ENCODE data around the gene B3GLCT.
"Not testable (repeated sequence)": the region's sequence is repeated elsewhere in the genome, so short reads cannot be mapped to it uniquely, and the experiment has no call there.

Gene B3GLCT

DNA sequence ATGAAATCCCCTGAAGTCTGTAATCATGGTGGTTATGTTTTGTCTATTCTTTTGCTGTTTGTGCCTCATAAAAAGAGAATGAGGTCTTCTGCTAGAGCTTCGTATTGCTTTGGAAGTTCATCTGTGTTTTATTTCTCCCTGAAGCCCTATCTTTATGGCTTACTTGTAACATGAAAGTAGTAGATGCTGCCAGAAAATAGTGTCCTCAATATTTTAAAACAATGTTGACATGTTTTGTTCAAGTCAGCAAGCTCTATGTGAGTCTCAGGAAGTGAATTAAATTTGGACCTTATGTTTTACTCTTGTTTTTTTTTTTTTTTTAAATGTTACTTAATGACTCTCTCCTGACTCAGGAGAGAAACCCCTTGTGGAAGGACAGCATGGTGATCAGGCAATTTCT, 130.5 kb downstream of the B3GLCT start:
- TF ChIP-seq, protein P1, sequence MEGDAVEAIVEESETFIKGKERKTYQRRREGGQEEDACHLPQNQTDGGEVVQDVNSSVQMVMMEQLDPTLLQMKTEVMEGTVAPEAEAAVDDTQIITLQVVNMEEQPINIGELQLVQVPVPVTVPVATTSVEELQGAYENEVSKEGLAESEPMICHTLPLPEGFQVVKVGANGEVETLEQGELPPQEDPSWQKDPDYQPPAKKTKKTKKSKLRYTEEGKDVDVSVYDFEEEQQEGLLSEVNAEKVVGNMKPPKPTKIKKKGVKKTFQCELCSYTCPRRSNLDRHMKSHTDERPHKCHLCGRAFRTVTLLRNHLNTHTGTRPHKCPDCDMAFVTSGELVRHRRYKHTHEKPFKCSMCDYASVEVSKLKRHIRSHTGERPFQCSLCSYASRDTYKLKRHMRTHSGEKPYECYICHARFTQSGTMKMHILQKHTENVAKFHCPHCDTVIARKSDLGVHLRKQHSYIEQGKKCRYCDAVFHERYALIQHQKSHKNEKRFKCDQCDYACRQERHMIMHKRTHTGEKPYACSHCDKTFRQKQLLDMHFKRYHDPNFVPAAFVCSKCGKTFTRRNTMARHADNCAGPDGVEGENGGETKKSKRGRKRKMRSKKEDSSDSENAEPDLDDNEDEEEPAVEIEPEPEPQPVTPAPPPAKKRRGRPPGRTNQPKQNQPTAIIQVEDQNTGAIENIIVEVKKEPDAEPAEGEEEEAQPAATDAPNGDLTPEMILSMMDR (IDR thresholded peaks at IDR 0.05; ENCODE audit: low read depth, low read length), result no peak
- H3K4me3 ChIP-seq (replicated peaks in 1 of 2; ENCODE audit: low read depth in 2 of 2, low read length in 2 of 2), result no peak overlapping the region
- peak in 1 of 2 donors; percentile 4 for DNase-seq (ENCODE audit: low read depth in 2 of 2)

DNA sequence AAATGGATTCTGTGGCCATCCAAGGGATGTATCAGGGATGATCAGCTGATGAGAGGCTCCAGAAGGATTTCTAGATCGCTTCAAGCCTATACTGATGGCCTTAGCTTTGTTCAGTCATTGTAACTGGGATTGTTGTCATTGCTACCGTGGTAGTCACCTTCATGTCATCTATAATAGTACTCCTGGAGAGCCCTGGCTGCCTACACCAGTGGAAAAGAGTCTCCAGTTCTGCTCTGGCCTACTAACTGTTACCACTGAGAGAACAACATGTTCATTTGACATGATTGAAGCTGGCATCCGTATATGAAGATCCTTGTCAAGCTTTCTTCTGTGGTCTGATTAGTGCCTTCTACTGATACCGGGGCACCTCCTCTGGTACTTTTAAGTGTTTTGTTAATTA, 131.3 kb downstream of the B3GLCT start:
- no peak overlapping the region for H3K4me3 ChIP-seq (replicated peaks in 1 of 2; ENCODE audit: low read depth in 2 of 2, low read length in 2 of 2)
- TF ChIP-seq, protein P1 (IDR thresholded peaks at IDR 0.05; ENCODE audit: low read depth, low read length), result no peak
- DNase-seq (ENCODE audit: low read depth in 2 of 2), result no peak

DNA sequence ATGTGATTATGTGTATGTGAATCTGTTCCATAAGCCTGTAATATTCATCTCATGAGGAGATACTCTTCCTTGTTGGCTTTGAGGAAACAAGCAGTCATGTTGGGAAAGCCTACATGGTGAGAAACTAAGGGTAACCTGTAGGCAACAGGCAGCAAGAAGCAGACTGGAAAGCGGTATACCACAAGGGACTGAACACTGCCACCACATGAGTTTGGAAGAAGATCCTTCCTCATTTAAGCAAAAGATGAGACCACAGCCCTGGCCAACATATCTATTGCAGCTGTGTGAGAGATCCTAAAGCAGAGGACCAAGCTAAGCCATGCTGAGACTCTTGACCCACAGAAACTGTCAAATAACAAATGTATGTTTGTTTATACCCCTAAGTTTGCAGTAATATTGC, 134.8 kb downstream of the B3GLCT start:
- H3K4me3 ChIP-seq (replicated peaks in 1 of 2; ENCODE audit: low read depth in 2 of 2, low read length in 2 of 2), result no peak overlapping the region
- no peak for DNase-seq (ENCODE audit: low read depth in 2 of 2)
- TF ChIP-seq, protein P1 (IDR thresholded peaks at IDR 0.05; ENCODE audit: low read depth, low read length), result no peak

DNA sequence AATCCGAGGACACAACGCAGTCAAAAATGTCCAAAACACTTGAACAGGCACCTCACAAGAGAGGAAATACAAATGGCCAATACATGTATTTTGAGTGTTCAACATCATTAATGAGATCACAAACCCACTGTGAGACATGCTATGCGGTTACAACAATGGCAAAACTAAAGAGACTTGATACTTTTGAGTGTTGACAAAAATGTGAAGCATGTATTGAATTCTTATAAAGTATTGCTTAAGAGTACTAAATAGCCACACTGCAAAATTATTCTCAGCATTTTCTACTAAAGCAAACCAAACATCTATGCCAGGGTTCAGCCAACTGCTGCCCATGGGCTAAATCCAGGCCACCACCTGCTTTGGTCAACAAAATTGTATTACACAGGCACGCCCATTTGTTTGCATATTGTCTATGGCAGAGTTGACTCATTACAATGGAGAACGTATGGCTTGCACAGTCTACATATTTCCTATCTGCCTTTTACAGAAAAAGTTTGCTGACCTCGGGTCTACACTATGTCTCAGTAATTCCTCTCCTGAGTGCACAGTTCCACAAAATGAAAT, 135.3 kb downstream of the B3GLCT start:
- TF ChIP-seq, protein P1 (IDR thresholded peaks at IDR 0.05; ENCODE audit: low read depth, low read length), result no peak
- H3K4me3 ChIP-seq (replicated peaks in 1 of 2; ENCODE audit: low read depth in 2 of 2, low read length in 2 of 2), result no peak overlapping the region
- no peak for DNase-seq (ENCODE audit: low read depth in 2 of 2)

DNA sequence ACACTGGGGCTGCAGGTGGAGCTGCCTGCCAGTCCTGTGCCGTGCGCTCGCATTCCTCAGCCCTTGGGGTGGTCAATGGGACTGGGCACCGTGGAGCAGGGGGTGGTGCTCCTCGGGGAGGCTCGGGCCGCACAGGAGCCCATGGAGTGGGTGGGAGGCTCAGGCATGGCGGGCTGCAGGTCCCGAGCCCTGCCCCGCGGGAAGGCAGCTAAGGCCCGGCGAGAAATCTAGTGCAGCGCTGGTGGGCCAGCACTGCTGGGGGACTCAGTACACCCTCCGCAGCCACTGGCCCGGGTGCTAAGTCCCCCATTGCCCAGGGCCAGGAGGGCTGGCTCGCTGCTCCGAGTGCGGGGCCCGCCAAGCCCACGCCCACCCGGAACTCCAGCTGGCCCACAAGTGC, 139.8 kb downstream of the B3GLCT start:
- not testable (repeated sequence) for H3K4me3 ChIP-seq (replicated peaks in 1 of 2; ENCODE audit: low read depth in 2 of 2, low read length in 2 of 2); DNase-seq (ENCODE audit: low read depth in 2 of 2)

DNA sequence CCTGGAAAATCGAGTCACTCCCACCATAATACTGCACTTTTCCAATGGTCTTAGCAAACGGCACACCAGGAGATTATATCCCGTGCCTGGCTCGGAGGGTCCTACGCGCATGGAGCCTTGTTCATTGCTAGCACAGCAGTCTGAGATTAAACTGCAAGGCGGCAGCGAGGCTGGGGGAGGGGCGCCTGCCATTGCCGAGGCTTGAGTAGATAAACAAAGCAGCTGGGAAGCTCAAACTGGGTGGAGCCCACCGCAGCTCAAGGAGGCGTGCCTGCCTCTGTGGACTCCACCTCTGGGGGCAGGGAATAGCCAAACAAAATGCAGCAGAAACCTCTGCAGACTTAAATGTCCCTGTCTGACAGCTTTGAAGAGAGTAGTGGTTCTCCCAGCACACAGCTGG, 141.1 kb downstream of the B3GLCT start:
- not testable (repeated sequence) for H3K4me3 ChIP-seq (replicated peaks in 1 of 2; ENCODE audit: low read depth in 2 of 2, low read length in 2 of 2); DNase-seq (ENCODE audit: low read depth in 2 of 2)

DNA sequence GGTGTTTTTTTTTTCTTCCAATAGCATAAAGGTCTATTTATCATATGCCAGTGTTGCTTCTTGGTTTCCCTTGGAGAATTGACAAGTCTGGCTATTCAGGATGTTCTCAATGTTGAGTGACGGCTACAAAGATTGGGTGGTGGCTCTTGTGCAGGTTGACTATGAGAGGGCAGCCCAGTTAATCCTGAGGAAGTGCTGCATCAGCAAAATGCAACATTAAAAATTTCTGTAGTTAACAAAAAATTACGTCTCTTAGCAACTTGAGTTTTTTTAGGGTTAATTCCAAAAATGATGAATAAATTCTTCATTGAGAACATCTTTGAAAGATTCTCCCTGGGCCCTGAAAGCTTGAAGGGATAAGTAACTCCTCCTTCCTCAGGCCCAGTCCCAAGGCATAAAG, 147.1 kb downstream of the B3GLCT start:
- no peak overlapping the region for H3K4me3 ChIP-seq (replicated peaks in 1 of 2; ENCODE audit: low read depth in 2 of 2, low read length in 2 of 2)
- TF ChIP-seq, protein P1 (IDR thresholded peaks at IDR 0.05; ENCODE audit: low read depth, low read length), result no peak
- no peak for DNase-seq (ENCODE audit: low read depth in 2 of 2)

DNA sequence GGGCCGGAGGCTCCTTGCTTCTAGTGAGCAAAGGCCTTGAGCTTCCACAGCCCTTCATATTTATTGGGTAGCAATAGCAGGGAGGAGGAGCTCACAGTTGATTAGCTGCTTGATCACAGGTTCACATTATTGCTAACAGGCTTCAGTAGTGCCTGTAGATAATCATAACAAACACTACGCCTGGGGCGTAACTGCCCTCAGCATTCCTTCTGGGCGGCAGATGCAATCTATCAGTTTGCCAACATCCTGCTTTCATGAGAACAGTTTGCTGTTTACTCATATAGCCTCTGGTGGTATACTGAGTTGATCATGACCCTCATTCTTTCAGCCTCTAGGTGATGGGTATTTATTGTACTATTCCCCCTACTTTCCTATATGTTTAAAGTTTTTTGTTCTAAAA, 149.4 kb downstream of the B3GLCT start:
- DNase-seq (ENCODE audit: low read depth in 2 of 2), result no peak
- TF ChIP-seq, protein P1 (IDR thresholded peaks at IDR 0.05; ENCODE audit: low read depth, low read length), result no peak
- no peak overlapping the region for H3K4me3 ChIP-seq (replicated peaks in 1 of 2; ENCODE audit: low read depth in 2 of 2, low read length in 2 of 2)

All from cardiac fibroblast (primary cell).